Upper lobe of left lung (tissue), 4 donors: ENCODE results near the gene DUOXA1.

Experiments used
- CTCF ChIP-seq, 6 experiments: fragments of 450-650 bp in 4 of 6; fragments of 200-600 bp in 2 of 6; sonication (generic) in 2 of 6; IDR thresholded peaks; one replicate each; pipeline ENCODE4 v1.5.1; 2016 to 2019; ENCODE audit warnings: antibody characterized with exemption in 6 of 6
- POLR2AphosphoS5 ChIP-seq, 2 donors: sonication (generic); formaldehyde crosslinking; IDR thresholded peaks; one replicate each; pipeline ENCODE4 v1.5.1; 2017; ENCODE audit warnings: antibody characterized with exemption in 2 of 2

GRCh38 chr15:45165536-45165935 lies 35.9 kb upstream of the DUOXA1 start:
- no peak for TF ChIP-seq CTCF (IDR thresholded peaks at IDR 0.05)
- TF ChIP-seq POLR2AphosphoS5 (IDR thresholded peaks at IDR 0.05): no peak
